ENCODE measurements around the gene CIDEA. TPM values are rescaled to one million over a fixed set of nuclear protein-coding genes. Genes with fewer than 3 reads are reported as not detected.

CIDEA gene
- total RNA-seq, 1 experiment from 2014 or later: not detected

GRCh38 chr18:12234451-12235190 lies 19.5 kb upstream of the CIDEA start:
- no peak overlapping the region for H3K27ac ChIP-seq (ENCODE audit: low read length)
- H3K9me2 ChIP-seq (replicated peaks; ENCODE audit: low read length): no peaks in the 10 kb centered on the region
- no peaks in the 10 kb centered on the region for H4K20me1 ChIP-seq (ENCODE audit: low read length)
- no peaks in the 10 kb centered on the region for H3K9me3 ChIP-seq (ENCODE audit: low read length)
- BruUV-seq (replicated peaks): no TSS peak
- CTCF ChIA-PET: no interaction called here
- no peak overlapping the region for H3K9ac ChIP-seq (ENCODE audit: low read length)
- POLR2A ChIA-PET (ENCODE audit: unreplicated experiment): no interaction called here
- H2AFZ ChIP-seq (ENCODE audit: low read length): no peak overlapping the region
- DNase-seq (no peak), ATAC-seq (no peak)
- no peak overlapping the region for H3K4me2 ChIP-seq (ENCODE audit: low read length)
- H3K4me3 ChIP-seq (ENCODE audit: low read length): no peak overlapping the region
- H3F3A ChIP-seq (ENCODE audit: low read length, unreplicated experiment): no peaks in the 10 kb centered on the region
- TF ChIP-seq EZH2 (IDR thresholded peaks at IDR 0.05; ENCODE audit: low read length, unreplicated experiment): no peak
- TF ChIP-seq, protein P1, sequence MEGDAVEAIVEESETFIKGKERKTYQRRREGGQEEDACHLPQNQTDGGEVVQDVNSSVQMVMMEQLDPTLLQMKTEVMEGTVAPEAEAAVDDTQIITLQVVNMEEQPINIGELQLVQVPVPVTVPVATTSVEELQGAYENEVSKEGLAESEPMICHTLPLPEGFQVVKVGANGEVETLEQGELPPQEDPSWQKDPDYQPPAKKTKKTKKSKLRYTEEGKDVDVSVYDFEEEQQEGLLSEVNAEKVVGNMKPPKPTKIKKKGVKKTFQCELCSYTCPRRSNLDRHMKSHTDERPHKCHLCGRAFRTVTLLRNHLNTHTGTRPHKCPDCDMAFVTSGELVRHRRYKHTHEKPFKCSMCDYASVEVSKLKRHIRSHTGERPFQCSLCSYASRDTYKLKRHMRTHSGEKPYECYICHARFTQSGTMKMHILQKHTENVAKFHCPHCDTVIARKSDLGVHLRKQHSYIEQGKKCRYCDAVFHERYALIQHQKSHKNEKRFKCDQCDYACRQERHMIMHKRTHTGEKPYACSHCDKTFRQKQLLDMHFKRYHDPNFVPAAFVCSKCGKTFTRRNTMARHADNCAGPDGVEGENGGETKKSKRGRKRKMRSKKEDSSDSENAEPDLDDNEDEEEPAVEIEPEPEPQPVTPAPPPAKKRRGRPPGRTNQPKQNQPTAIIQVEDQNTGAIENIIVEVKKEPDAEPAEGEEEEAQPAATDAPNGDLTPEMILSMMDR (conservative IDR thresholded peaks at IDR 0.05; ENCODE audit: low read depth, low read length): no peak
- intact Hi-C loops (cut with micrococcal nuclease): no loop called here
- H3K27me3 ChIP-seq (ENCODE audit: low read length): no peaks in the 10 kb centered on the region
- no peaks in the 10 kb centered on the region for H3K79me2 ChIP-seq (ENCODE audit: low read length)
- H3K36me3 ChIP-seq (ENCODE audit: low read depth, low read length): no peaks in the 10 kb centered on the region
- H3K4me1 ChIP-seq (ENCODE audit: insufficient read depth, low read length): no peaks in the 10 kb centered on the region

- Histone ChIP-seq H3K4me3 (ENCODE audit: low read length) (no peak overlapping the region), H3K36me3 (ENCODE audit: low read depth, low read length) (no peaks in the 10 kb centered on the region), H2AFZ (ENCODE audit: low read length) (no peak overlapping the region), H3K4me2 (ENCODE audit: low read length) (no peak overlapping the region), H3K27ac (ENCODE audit: low read length) (no peak overlapping the region), H3K79me2 (ENCODE audit: low read length) (no peaks in the 10 kb centered on the region), H3F3A (ENCODE audit: low read length, unreplicated experiment) (no peaks in the 10 kb centered on the region), H3K9me2 (replicated peaks; ENCODE audit: low read length) (no peaks in the 10 kb centered on the region), H3K9me3 (ENCODE audit: low read length) (no peaks in the 10 kb centered on the region), H4K20me1 (ENCODE audit: low read length) (no peaks in the 10 kb centered on the region), H3K4me1 (ENCODE audit: insufficient read depth, low read length) (no peaks in the 10 kb centered on the region), H3K9ac (ENCODE audit: low read length) (no peak overlapping the region), H3K27me3 (ENCODE audit: low read length) (no peaks in the 10 kb centered on the region)
- no peak for DNase-seq
- BruUV-seq (replicated peaks): no TSS peak
- no peak for TF ChIP-seq EZH2phosphoT487 (IDR thresholded peaks at IDR 0.05; ENCODE audit: borderline replicate concordance, low read length)
- TF ChIP-seq, protein P1 (conservative IDR thresholded peaks at IDR 0.05; ENCODE audit: low read depth, low read length): no peak
- no peak for TF ChIP-seq EZH2 (IDR thresholded peaks at IDR 0.05; ENCODE audit: low read length, unreplicated experiment)
- intact Hi-C loops (cut with micrococcal nuclease): no loop called here
- no peak for ATAC-seq
- POLR2A ChIA-PET (ENCODE audit: unreplicated experiment): interaction anchor here (0.6 kb wide), 1 partner anchor 166 kb away, joined by 4 read pairs; no protein-coding TSS in a partner anchor
- CTCF ChIA-PET: interaction anchor here (0.5 to 0.6 kb wide), 2 partner anchors 82 to 150 kb away, joined by 3 to 8 read pairs; no protein-coding TSS in a partner anchor
These were observed 18.0 kb upstream of the CIDEA start for GRCh38 chr18:12236141-12236540.

Data from PC-3 (cell line).